GM19239 (cell line): ENCODE data around the gene DEUP1.

Experiments used
- DNase-seq: peaks from one replicate; pipeline ENCODE4 v3.0.0; 2011; ENCODE audit warnings: low spot score; ENCODE audit not compliant: insufficient read length
- FAIRE-seq: peaks from 2 replicates; lab custom pipeline; 2011; peaks lifted over from hg19 to GRCh38; lab: Jason Lieb, UNC

DEUP1 gene

GRCh38 chr11:93468290-93468689, 137.7 kb downstream of the DEUP1 start:
- FAIRE-seq: no peak
- DNase-seq: no peak

- DNase-seq (no peak), FAIRE-seq (no peak)
These were observed 143.6 kb downstream of the DEUP1 start for GRCh38 chr11:93474123-93474522.

GRCh38 chr11:93476796-93477195, 146.3 kb downstream of the DEUP1 start:
- no peak for FAIRE-seq
- DNase-seq: no peak

GRCh38 chr11:93477684-93478234, 147.2 kb downstream of the DEUP1 start:
- FAIRE-seq (no peak), DNase-seq (no peak)

GRCh38 chr11:93478841-93479240, 148.3 kb downstream of the DEUP1 start:
- no peak for DNase-seq
- FAIRE-seq: no peak

GRCh38 chr11:93480256-93480655, 149.7 kb downstream of the DEUP1 start:
- DNase-seq: no peak
- no peak for FAIRE-seq

GRCh38 chr11:93480756-93481155, 150.2 kb downstream of the DEUP1 start:
- FAIRE-seq (no peak), DNase-seq (no peak)

- FAIRE-seq: no peak
- DNase-seq: no peak
These were observed 150.7 kb downstream of the DEUP1 start for GRCh38 chr11:93481279-93481678.

- no peak for FAIRE-seq
- no peak for DNase-seq
These were observed 151.2 kb downstream of the DEUP1 start for GRCh38 chr11:93481696-93482095.

- no peak for FAIRE-seq
- DNase-seq: no peak
These were observed 152.0 kb downstream of the DEUP1 start for GRCh38 chr11:93482556-93482955.

- FAIRE-seq (no peak), DNase-seq (no peak)
These were observed 154.2 kb downstream of the DEUP1 start for GRCh38 chr11:93484716-93485115.

GRCh38 chr11:93485983-93486382, 155.4 kb downstream of the DEUP1 start:
- FAIRE-seq (no peak), DNase-seq (no peak)

- DNase-seq (no peak), FAIRE-seq (no peak)
These were observed 156.5 kb downstream of the DEUP1 start for GRCh38 chr11:93487032-93487483.
